ENCODE results near the gene FAF1. TPM values are rescaled to one million over a fixed set of nuclear protein-coding genes. Genes with fewer than 3 reads are reported as not detected.

Gene FAF1
- total and polyA plus RNA-seq, 2 of the 8 experiments (the other 6 are each of a cell fraction or from before 2014, with no cell fraction given): 10.8 to 65.9 TPM

- H3K9ac ChIP-seq (replicated peaks in 1 of 4; ENCODE audit: extremely low read depth in 1 of 4, low read depth in 3 of 4, low read length in 3 of 4): no peak overlapping the region
- TF ChIP-seq CBX5 (IDR thresholded peaks at IDR 0.05; ENCODE audit: low read depth, low read length): no peak
- no peak for TF ChIP-seq KDM5A (IDR thresholded peaks at IDR 0.05; ENCODE audit: low read length)
- no peak for TF ChIP-seq TAF7 (optimal IDR thresholded peaks at IDR 0.05; ENCODE audit: borderline replicate concordance, low read depth, low read length)
- TF ChIP-seq CHD1 (IDR thresholded peaks at IDR 0.05; ENCODE audit: low read depth, low read length): no peak
- no peak for TF ChIP-seq RXRA (IDR thresholded peaks at IDR 0.05; ENCODE audit: insufficient read depth, low read depth, low read length)
- no peak for TF ChIP-seq SIRT6 (IDR thresholded peaks at IDR 0.05; ENCODE audit: low read length)
- no peak for TF ChIP-seq FOSL1 (IDR thresholded peaks at IDR 0.05; ENCODE audit: insufficient read depth, low read depth, low read length)
- TF ChIP-seq ZNF274 (IDR thresholded peaks at IDR 0.05; ENCODE audit: borderline replicate concordance, extremely low read depth, low read length): no peak
- no peak for TF ChIP-seq SP2 (IDR thresholded peaks at IDR 0.05; ENCODE audit: low read length)
- TF ChIP-seq MAFK (IDR thresholded peaks at IDR 0.05; ENCODE audit: low read depth, low read length): no peak
- H3K79me2 ChIP-seq (ENCODE audit: control insufficient read depth in 1 of 2, insufficient read depth in 2 of 2, low read length in 2 of 2): no peaks in the 10 kb centered on the region
- H2AK5ac ChIP-seq (ENCODE audit: low read depth, low read length): no peak overlapping the region
- no peak overlapping the region for H3K14ac ChIP-seq (ENCODE audit: insufficient read length)
- H2BK5ac ChIP-seq (ENCODE audit: low read depth, low read length): no peak overlapping the region
- H2BK15ac ChIP-seq (ENCODE audit: low read length): no peak overlapping the region
- no peaks in the 10 kb centered on the region for H3K36me3 ChIP-seq (ENCODE audit: control insufficient read depth in 2 of 4, insufficient read depth in 4 of 4, low read length in 3 of 4)
- no peaks in the 10 kb centered on the region for H3K27me3 ChIP-seq (replicated peaks in 1 of 4; ENCODE audit: control insufficient read depth in 3 of 4, extremely low read depth in 1 of 4, insufficient read depth in 3 of 4, low read length in 3 of 4)
- H3K79me1 ChIP-seq (ENCODE audit: low read depth, low read length): no peaks in the 10 kb centered on the region
- no peak overlapping the region for H3K18ac ChIP-seq (ENCODE audit: extremely low read depth, low read length)
- no peaks in the 10 kb centered on the region for H4K20me1 ChIP-seq (replicated peaks in 1 of 2; ENCODE audit: control insufficient read depth in 1 of 2, insufficient read depth in 2 of 2, low read length in 2 of 2)
- H3K4me1 ChIP-seq (replicated peaks in 1 of 4; ENCODE audit: control insufficient read depth in 3 of 4, insufficient read depth in 4 of 4, low read length in 3 of 4): no peaks in the 10 kb centered on the region; a peak in 1 of 7 replicates
- H4K5ac ChIP-seq (ENCODE audit: insufficient read length, low read depth, low read length): no peak overlapping the region
- H3K9me3 ChIP-seq (ENCODE audit: insufficient read depth in 2 of 2, low read depth in 1 of 2, low read length in 1 of 2): no peaks in the 10 kb centered on the region
- no peak overlapping the region for H2BK12ac ChIP-seq (ENCODE audit: low read depth, low read length)
- H2BK120ac ChIP-seq (replicated peaks; ENCODE audit: low read depth, low read length): no peak overlapping the region
- no peak for DNase-seq (ENCODE audit: low read depth in 1 of 2, low spot score in 2 of 2)
- no peak overlapping the region for H2AFZ ChIP-seq (ENCODE audit: low read length)
- no peak overlapping the region for H3K27ac ChIP-seq (ENCODE audit: low read depth, low read length)
- H4K8ac ChIP-seq (ENCODE audit: extremely low read depth, insufficient read depth, low read length): no peak overlapping the region
- 97% methylated on average over 2 of the region's 2 CpGs; no CpG with 5 or more reads in 1 of the 2 experiments for WGBS, 2 experiments (ENCODE audit: extremely low coverage in 1 of 2, insufficient coverage in 1 of 2, insufficient read length in 1 of 2, insufficient replicate concordance in 2 of 2, low coverage in 1 of 2, low lambda C conversion rate in 2 of 2, missing lambda C conversion rate in 1 of 2)
- no peak for FAIRE-seq
- no peak overlapping the region for H4K91ac ChIP-seq (replicated peaks; ENCODE audit: insufficient read length, low read length)
- no peak overlapping the region for H3K23ac ChIP-seq (ENCODE audit: insufficient read length)
- H3K23me2 ChIP-seq (ENCODE audit: low read depth, low read length): no peaks in the 10 kb centered on the region
- POLR2A ChIA-PET (ENCODE audit: partially characterized antibody): interaction anchor here (0.5 kb wide), 1 partner anchor 48 kb away, joined by 3 read pairs; no protein-coding TSS in a partner anchor
- no peak overlapping the region for H2BK20ac ChIP-seq (ENCODE audit: low read length)
- CTCF ChIA-PET (ENCODE audit: partially characterized antibody): interaction anchor here (4.1 kb wide), 1 partner anchor 26 kb away, joined by 18 read pairs; no protein-coding TSS in a partner anchor
- H3K56ac ChIP-seq (replicated peaks; ENCODE audit: insufficient read length, low read depth, low read length): no peak overlapping the region
- H3K4me3 ChIP-seq (ENCODE audit: extremely low read depth in 1 of 4, insufficient read depth in 2 of 4, low read depth in 3 of 4, low read length in 4 of 4): no peak overlapping the region
- H3K4me2 ChIP-seq (ENCODE audit: insufficient read depth in 1 of 2, low read depth in 2 of 2, low read length in 2 of 2): no peak overlapping the region
- no peak overlapping the region for H3K4ac ChIP-seq (replicated peaks; ENCODE audit: insufficient read length, low read depth, low read length)
Observed at GRCh38 chr1:50646526-50646925, 313.5 kb downstream of the FAF1 start.

Measured in H1 (cell line).